HepG2 (cell line): ENCODE measurements around the gene DCAF7.

Experiments used
- FOSL2 ChIP-seq: sonication (generic); formaldehyde crosslinking; IDR thresholded peaks from 2 replicates; pipeline ENCODE4 v1.4.0; 2020; ENCODE audit warnings: missing genetic modification reagents
- HOXA5 ChIP-seq: sonication (generic); formaldehyde crosslinking; IDR thresholded peaks from 2 replicates; pipeline ENCODE4 v1.4.0; 2020; ENCODE audit warnings: missing genetic modification reagents
- JDP2 ChIP-seq: sonication (generic); formaldehyde crosslinking; IDR thresholded peaks from 2 replicates; pipeline ENCODE4 v1.8.1; 2022; ENCODE audit warnings: missing genetic modification reagents, borderline replicate concordance
- KLF13 ChIP-seq: sonication (generic); formaldehyde crosslinking; IDR thresholded peaks from 2 replicates; pipeline ENCODE4 v1.4.0; 2020; ENCODE audit warnings: mild to moderate bottlenecking, missing genetic modification reagents
- MIER2 ChIP-seq: IDR thresholded peaks from 2 replicates; pipeline ENCODE4 v1.6.1; 2016; ENCODE audit warnings: missing biosample characterization, missing genetic modification reagents
- NFIC ChIP-seq: IDR thresholded peaks from 2 replicates; pipeline ENCODE4 v1.6.1; 2012; ENCODE audit warnings: mild to moderate bottlenecking, low read length, inconsistent platforms
- SETDB1 ChIP-seq: sonication (generic); formaldehyde crosslinking; IDR thresholded peaks from 2 replicates; pipeline ENCODE4 v1.5.1; 2020; ENCODE audit warnings: missing genetic modification reagents, mild to moderate bottlenecking, borderline replicate concordance
- SRF ChIP-seq: IDR thresholded peaks from 2 replicates; pipeline ENCODE4 v1.6.1; 2011; ENCODE audit warnings: mild to moderate bottlenecking, low read depth, low read length, moderate library complexity
- ZFP36L1 ChIP-seq: sonication (generic); formaldehyde crosslinking; IDR thresholded peaks from 2 replicates; pipeline ENCODE4 v1.8.0; 2022; ENCODE audit warnings: mild to moderate bottlenecking, missing genetic modification reagents, moderate library complexity
- ZNF230 ChIP-seq: sonication (generic); formaldehyde crosslinking; IDR thresholded peaks from 2 replicates; pipeline ENCODE4 v1.4.0; 2020; ENCODE audit warnings: mild to moderate bottlenecking, missing genetic modification reagents
- ZNF24 ChIP-seq: fragments of 450-650 bp; IDR thresholded peaks from 2 replicates; pipeline ENCODE4 v1.6.1; 2017; ENCODE audit warnings: antibody characterized with exemption, mild to moderate bottlenecking
- TF ChIP-seq, protein P1 (sequence below): sonication (generic); formaldehyde crosslinking; IDR thresholded peaks from 2 replicates; pipeline ENCODE4 v1.4.0; 2020; ENCODE audit warnings: mild to moderate bottlenecking, missing genetic modification reagents

DNA sequence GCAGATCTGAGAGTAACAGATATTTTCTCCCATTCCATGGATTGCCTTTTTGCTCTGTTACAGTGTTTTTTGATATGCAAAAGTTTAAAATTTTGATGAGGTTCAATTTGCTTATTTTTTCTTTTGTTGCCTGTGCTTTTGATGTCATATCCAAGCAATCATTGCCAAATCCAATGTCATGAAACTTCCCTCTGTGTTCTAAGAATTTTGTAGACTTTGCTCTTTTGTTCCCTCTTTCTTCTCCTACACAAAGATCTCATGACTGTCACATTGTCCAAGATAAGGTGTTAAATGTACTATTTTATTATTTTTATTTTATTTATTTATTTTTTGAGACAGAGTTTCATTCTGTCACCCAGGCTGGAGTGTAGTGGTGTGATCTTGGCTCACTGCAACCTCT is 46.0 kb upstream of the DCAF7 start:
- no peak for TF ChIP-seq ZNF24
- no peak for TF ChIP-seq SRF
- TF ChIP-seq SETDB1 (CRISPR knock-in tag) = no peak
- TF ChIP-seq NFIC = no peak
- no peak for TF ChIP-seq JDP2
- no peak for TF ChIP-seq ZFP36L1
- TF ChIP-seq KLF13 (CRISPR knock-in tag) = no peak
- TF ChIP-seq ZNF230 = no peak
- no peak for TF ChIP-seq FOSL2 (CRISPR knock-in tag)
- no peak for TF ChIP-seq MIER2 (CRISPR knock-in tag)
- TF ChIP-seq, protein P1, sequence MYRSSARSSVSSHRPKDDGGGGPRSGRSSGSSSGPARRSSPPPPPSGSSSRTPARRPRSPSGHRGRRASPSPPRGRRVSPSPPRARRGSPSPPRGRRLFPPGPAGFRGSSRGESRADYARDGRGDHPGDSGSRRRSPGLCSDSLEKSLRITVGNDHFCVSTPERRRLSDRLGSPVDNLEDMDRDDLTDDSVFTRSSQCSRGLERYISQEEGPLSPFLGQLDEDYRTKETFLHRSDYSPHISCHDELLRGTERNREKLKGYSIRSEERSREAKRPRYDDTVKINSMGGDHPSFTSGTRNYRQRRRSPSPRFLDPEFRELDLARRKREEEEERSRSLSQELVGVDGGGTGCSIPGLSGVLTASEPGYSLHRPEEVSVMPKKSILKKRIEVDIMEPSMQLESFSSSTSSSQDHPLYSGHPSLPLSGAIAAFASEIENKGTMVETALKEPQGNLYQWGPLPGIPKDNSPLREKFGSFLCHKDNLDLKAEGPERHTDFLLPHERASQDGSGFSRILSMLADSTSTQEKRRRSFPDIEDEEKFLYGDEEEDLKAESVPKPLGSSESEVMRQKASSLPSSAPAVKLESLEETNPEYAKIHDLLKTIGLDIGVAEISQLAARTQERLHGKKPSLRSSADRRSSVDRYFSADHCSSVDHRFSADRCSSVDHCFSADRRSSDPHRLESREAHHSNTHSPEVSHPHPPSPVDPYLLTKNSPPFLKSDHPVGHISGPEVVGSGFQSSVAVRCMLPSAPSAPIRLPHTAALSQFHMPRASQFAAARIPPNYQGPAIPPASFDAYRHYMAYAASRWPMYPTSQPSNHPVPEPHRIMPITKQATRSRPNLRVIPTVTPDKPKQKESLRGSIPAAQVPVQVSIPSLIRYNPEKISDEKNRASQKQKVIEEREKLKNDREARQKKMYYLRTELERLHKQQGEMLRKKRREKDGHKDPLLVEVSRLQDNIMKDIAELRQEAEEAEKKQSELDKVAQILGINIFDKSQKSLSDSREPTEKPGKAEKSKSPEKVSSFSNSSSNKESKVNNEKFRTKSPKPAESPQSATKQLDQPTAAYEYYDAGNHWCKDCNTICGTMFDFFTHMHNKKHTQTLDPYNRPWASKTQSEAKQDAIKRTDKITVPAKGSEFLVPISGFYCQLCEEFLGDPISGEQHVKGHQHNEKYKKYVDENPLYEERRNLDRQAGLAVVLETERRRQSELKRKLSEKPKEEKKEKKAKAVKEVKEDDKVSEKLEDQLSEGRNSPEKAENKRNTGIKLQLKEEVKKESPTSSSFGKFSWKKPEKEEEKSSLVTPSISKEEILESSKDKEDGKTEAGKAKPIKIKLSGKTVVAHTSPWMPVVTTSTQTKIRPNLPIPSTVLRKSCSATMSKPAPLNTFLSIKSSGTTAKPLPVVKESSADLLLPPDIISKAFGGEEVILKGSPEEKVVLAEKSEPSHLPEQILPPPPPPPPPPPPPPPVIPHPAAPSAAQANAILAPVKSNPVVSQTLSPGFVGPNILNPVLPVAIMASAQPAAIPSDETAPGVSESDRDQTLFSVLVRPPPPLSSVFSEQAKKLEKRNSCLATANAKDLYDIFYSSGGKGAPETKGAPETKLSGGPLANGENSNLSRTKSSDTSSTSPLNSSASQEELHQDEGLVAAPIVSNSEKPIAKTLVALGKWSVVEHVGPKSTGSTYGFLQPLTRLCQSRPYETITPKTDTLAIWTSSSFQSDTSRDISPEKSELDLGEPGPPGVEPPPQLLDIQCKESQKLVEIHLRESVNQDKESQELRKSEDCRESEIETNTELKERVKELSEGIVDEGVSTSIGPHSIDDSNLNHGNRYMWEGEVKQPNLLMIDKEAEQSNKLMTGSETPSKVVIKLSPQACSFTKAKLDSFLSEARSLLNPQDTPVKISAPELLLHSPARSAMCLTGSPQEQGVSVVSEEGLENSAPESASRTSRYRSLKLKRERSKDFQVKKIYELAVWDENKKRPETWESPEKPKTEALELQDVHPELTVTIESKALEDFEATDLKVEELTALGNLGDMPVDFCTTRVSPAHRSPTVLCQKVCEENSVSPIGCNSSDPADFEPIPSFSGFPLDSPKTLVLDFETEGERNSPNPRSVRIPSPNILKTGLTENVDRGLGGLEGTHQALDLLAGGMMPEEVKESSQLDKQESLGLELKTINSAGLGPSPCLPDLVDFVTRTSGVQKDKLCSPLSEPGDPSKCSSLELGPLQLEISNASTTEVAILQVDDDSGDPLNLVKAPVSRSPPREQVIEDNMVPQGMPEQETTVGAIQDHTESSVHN (CRISPR knock-in tag) = no peak
- no peak for TF ChIP-seq HOXA5 (CRISPR knock-in tag)
